ENCODE results near the gene ONECUT1. TPM values are rescaled to one million over a fixed set of nuclear protein-coding genes. Genes with fewer than 3 reads are reported as not detected.

The ONECUT1 gene
- total and polyA plus RNA-seq, 8 donors = 0.18 to 1.2 TPM; not detected in 6

GRCh38 chr15:52783929-52784798 is 6.0 kb downstream of the ONECUT1 start:
- 3 to 15% (median 12%) methylated on average over 42 to 57 of the region's 57 CpGs for WGBS, 5 donors
- H3K4me3 ChIP-seq = peak overlapping the region in 2 of 4 donors; percentile 8 to 33
- no peak overlapping the region for H3K27ac ChIP-seq
- TF ChIP-seq CTCF (IDR thresholded peaks at IDR 0.05) = peak in 2 of 7 experiments; percentile 28 to 32
- no peak for TF ChIP-seq POLR2AphosphoS5 (IDR thresholded peaks at IDR 0.05)
- DNase-seq = peak in 1 of 2 donors; percentile 72
- H3K36me3 ChIP-seq = no peaks in the 10 kb centered on the region
- peaks cover 54 to 100% (median 82%) of the 10 kb centered on the region in 3 donors for H3K27me3 ChIP-seq
- H3K4me1 ChIP-seq = peaks cover 31 to 73% (median 54%) of the 10 kb centered on the region in 4 donors
- intact Hi-C loops (cut with DNase I; ENCODE audit: low total_unique reads) = no loop called here
- H3K9me3 ChIP-seq = peaks cover 0 to 5% (median 0%) of the 10 kb centered on the region in 4 donors

DNA sequence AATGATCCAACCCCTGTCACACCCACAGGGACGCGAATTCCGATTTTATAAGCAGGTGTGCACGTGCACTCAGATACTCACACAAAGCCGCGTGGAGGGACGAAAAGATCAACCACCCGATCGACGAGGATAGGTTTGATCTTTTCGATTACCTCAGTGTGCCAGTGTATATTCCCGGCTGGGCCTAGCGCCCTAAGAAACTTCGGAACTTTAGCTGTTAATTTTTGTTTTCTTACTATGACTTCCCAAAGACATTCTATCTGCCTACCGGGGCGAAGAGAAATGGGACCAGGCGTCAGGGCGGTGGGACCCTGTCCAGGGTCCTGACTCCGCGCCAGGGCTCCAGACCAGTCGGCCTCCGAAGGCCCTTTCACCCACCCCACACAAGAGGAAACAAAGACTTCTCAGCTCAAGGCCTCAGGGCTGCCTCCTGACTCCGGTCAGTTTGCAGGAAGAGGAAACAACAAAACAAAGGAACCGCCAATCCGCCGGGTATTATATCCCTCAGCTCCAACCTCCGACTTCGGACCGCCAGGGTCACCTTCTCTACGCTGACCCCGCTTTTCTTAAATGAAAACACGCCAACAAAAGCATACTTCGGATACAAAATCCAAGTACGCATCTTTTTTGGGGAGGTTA is 6.8 kb downstream of the ONECUT1 start:
- peaks cover 0 to 5% (median 0%) of the 10 kb centered on the region in 4 donors for H3K9me3 ChIP-seq

GRCh38 chr15:52782514-52782913 is 7.6 kb downstream of the ONECUT1 start:
- peaks cover 0 to 5% (median 0%) of the 10 kb centered on the region in 4 donors for H3K9me3 ChIP-seq
- no peak overlapping the region for H3K27ac ChIP-seq
- peaks cover 21 to 56% (median 40%) of the 10 kb centered on the region in 4 donors for H3K4me1 ChIP-seq
- 30 to 60% (median 52%) methylated on average over 1 of the region's 1 CpG for WGBS, 5 donors
- no peak for DNase-seq
- peaks cover 39 to 100% (median 77%) of the 10 kb centered on the region in 3 donors for H3K27me3 ChIP-seq
- H3K36me3 ChIP-seq = no peaks in the 10 kb centered on the region
- H3K4me3 ChIP-seq = no peak overlapping the region
- intact Hi-C loops (cut with DNase I; ENCODE audit: low total_unique reads) = no loop called here
- TF ChIP-seq CTCF (IDR thresholded peaks at IDR 0.05) = no peak
- no peak for TF ChIP-seq POLR2AphosphoS5 (IDR thresholded peaks at IDR 0.05)
- TF ChIP-seq EP300 (IDR thresholded peaks at IDR 0.05) = no peak
- TF ChIP-seq POLR2A (IDR thresholded peaks at IDR 0.05) = no peak

More for the DNA sequence above, 6.8 kb downstream of the ONECUT1 start:
- Histone ChIP-seq H3K27ac (no peak overlapping the region), H3K4me3 (no peak overlapping the region), H3K4me1 (peaks cover 25 to 64% (median 46%) of the 10 kb centered on the region in 4 donors), H3K36me3 (no peaks in the 10 kb centered on the region), H3K27me3 (peaks cover 45 to 100% (median 78%) of the 10 kb centered on the region in 3 donors)
- intact Hi-C loops (cut with DNase I; ENCODE audit: low total_unique reads) = no loop called here
- WGBS, 5 donors = 11 to 19% (median 16%) methylated on average over 34 of the region's 34 CpGs
- DNase-seq = peak in 1 of 2 donors; percentile 77
- no peak for TF ChIP-seq POLR2AphosphoS5 (IDR thresholded peaks at IDR 0.05)
- no peak for TF ChIP-seq EP300 (IDR thresholded peaks at IDR 0.05)
- no peak for TF ChIP-seq CTCF (IDR thresholded peaks at IDR 0.05)
- TF ChIP-seq POLR2A (IDR thresholded peaks at IDR 0.05) = no peak

DNA sequence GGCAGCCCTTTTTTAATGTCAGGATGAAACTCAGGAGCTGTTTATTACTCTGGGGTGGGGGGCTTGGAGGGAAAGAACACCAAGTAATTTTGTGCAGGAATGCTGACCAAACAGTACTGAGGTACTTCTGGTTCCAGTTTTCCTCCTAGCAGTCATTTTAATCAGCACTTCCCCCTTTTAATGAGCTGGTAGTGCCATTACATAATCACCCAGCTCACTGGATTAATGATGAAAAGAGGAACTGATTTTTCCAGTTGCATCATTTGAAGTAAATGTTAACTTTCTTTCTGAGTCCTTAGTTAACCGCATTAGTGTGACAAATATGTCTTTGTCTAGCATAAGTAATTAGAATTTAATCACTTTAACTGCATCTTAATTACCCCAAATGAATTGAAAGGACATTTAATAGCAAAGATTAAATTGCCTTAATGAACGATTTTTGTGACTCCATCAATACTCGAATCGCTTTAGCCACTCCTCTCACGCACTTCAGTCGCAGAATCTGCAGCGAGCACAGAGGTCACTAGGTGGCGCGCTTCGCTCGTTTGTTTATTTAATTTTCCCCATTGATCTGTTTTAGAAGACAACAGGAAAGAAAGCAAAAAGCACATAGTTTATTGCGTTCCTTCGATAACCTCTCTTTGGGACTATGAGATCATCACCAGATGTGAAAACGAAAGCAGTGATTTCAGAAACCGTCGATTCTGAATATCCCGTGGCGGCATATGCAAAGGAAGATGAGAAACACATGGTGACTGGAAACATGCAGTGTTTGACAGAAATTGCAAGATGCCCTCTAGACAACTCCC is 9.8 kb downstream of the ONECUT1 start:
- H3K27me3 ChIP-seq = peaks cover 20 to 100% (median 60%) of the 10 kb centered on the region in 3 donors
- peak; percentile 66 to 84 for DNase-seq
- peaks cover 0 to 5% (median 0%) of the 10 kb centered on the region in 4 donors for H3K9me3 ChIP-seq
- no peak overlapping the region for H3K27ac ChIP-seq
- H3K36me3 ChIP-seq = no peaks in the 10 kb centered on the region
- peaks cover 16 to 36% (median 27%) of the 10 kb centered on the region in 4 donors for H3K4me1 ChIP-seq
- intact Hi-C loops (cut with DNase I; ENCODE audit: low total_unique reads) = no loop called here
- TF ChIP-seq POLR2AphosphoS5 (IDR thresholded peaks at IDR 0.05) = no peak
- no peak for TF ChIP-seq EP300 (IDR thresholded peaks at IDR 0.05)
- peak in 5 of 7 experiments; percentile 42 to 81 (median 65) for TF ChIP-seq CTCF (IDR thresholded peaks at IDR 0.05)
- TF ChIP-seq POLR2A (IDR thresholded peaks at IDR 0.05) = no peak
- 6 to 8% (median 6%) methylated on average over 18 of the region's 18 CpGs for WGBS, 5 donors
- peak overlapping the region in 3 of 4 donors; percentile 14 to 33 (median 19) for H3K4me3 ChIP-seq
